WTC11 (cell line): Measurements from ENCODE around the gene HIPK3. TPM values are rescaled to one million over a fixed set of nuclear protein-coding genes. Genes with fewer than 3 reads are reported as not detected.
A peak's percentile ranks its signal among the peaks of the same experiment; 100 is the strongest.
"Not testable (repeated sequence)": the region's sequence is repeated elsewhere in the genome, so short reads cannot be mapped to it uniquely, and the experiment has no call there.

Source experiments
- ATAC-seq: fragments of 200-7000 bp; cut with Tn5 transposase; 2 replicates; pipeline ENCODE4 v1.10.0; 2021; ENCODE audit warnings: mild to moderate bottlenecking, moderate library complexity
- CTCF ChIA-PET: fragments of 300-600 bp; sonication (Branson Sonifier 250); formaldehyde crosslinking; loops from one replicate; lab custom pipeline; 2021; ENCODE audit warnings: antibody characterized with exemption; lab: Charles Lee
- POLR2A ChIA-PET: fragments of 350-600 bp; sonication (Branson Sonifier 250); formaldehyde crosslinking; loops from one replicate; lab custom pipeline; 2021; ENCODE audit warnings: antibody characterized with exemption; lab: Charles Lee
- DNase-seq: peaks from one replicate; pipeline ENCODE4 v3.0.0; 2021; ENCODE audit warnings: low spot score
- H3K27ac Mint-ChIP-seq: 2 replicates; pipeline ENCODE4 v1.8.0; 2021; ENCODE audit warnings: mixed read lengths
- H3K27me3 Mint-ChIP-seq: 2 replicates; pipeline ENCODE4 v1.8.0; 2021; ENCODE audit warnings: low read depth, mild to moderate bottlenecking, moderate library complexity, mixed read lengths
- H3K36me3 Mint-ChIP-seq: 2 replicates; pipeline ENCODE4 v1.8.0; 2021; ENCODE audit warnings: mixed read lengths
- H3K4me1 Mint-ChIP-seq: 2 replicates; pipeline ENCODE4 v1.8.0; 2022; ENCODE audit warnings: mixed read lengths
- H3K4me3 Mint-ChIP-seq: 2 replicates; pipeline ENCODE4 v1.8.0; 2021; ENCODE audit warnings: mild to moderate bottlenecking, moderate library complexity, mixed read lengths
- H3K9me3 Mint-ChIP-seq: 2 replicates; pipeline ENCODE4 v1.8.0; 2021; ENCODE audit warnings: mixed read lengths
- ATF1 ChIP-seq: sonication (generic); formaldehyde crosslinking; IDR thresholded peaks from 2 replicates; pipeline ENCODE4 v1.8.1; 2023; ENCODE audit warnings: mild to moderate bottlenecking, moderate library complexity, missing genetic modification reagents
- ATF6 ChIP-seq: sonication (generic); formaldehyde crosslinking; IDR thresholded peaks from 2 replicates; pipeline ENCODE4 v1.8.1; 2023; ENCODE audit warnings: mild to moderate bottlenecking, missing genetic modification reagents
- CBFB ChIP-seq: sonication (generic); formaldehyde crosslinking; IDR thresholded peaks from 2 replicates; pipeline ENCODE4 v1.8.1; 2022; ENCODE audit warnings: mild to moderate bottlenecking, low read depth, missing genetic modification reagents
- ESRRA ChIP-seq: sonication (generic); formaldehyde crosslinking; IDR thresholded peaks from 2 replicates; pipeline ENCODE4 v1.8.1; 2022; ENCODE audit warnings: mild to moderate bottlenecking, missing genetic modification reagents, borderline replicate concordance
- ETV6 ChIP-seq: sonication (generic); formaldehyde crosslinking; IDR thresholded peaks from 2 replicates; pipeline ENCODE4 v1.8.1; 2022; ENCODE audit warnings: mild to moderate bottlenecking, missing genetic modification reagents
- GTF2I ChIP-seq: fragments of 250-450 bp; sonication (Bioruptor Pico); conservative IDR thresholded peaks from 2 replicates; pipeline ENCODE4 v1.4.0; 2021; ENCODE audit warnings: mild to moderate bottlenecking
- HMGA2 ChIP-seq: fragments of 250-450 bp; sonication (Bioruptor Pico); IDR thresholded peaks from 2 replicates; pipeline ENCODE4 v1.4.0; 2021; ENCODE audit warnings: mild to moderate bottlenecking, moderate library complexity
- IRF1 ChIP-seq: sonication (generic); formaldehyde crosslinking; IDR thresholded peaks from 2 replicates; pipeline ENCODE4 v1.8.0; 2023; ENCODE audit warnings: missing genetic modification reagents
- KAT7 ChIP-seq: sonication (generic); formaldehyde crosslinking; IDR thresholded peaks from 2 replicates; pipeline ENCODE4 v1.8.1; 2023; ENCODE audit warnings: missing genetic modification reagents, mild to moderate bottlenecking, borderline replicate concordance
- MXD4 ChIP-seq: fragments of 250-450 bp; sonication (Bioruptor Pico); IDR thresholded peaks from 2 replicates; pipeline ENCODE4 v1.8.0; 2021; ENCODE audit warnings: mild to moderate bottlenecking, moderate library complexity, borderline replicate concordance
- NFYB ChIP-seq: sonication (generic); formaldehyde crosslinking; conservative IDR thresholded peaks from 2 replicates; pipeline ENCODE4 v1.8.0; 2022; ENCODE audit warnings: low read depth, missing genetic modification reagents
- ZBTB21 ChIP-seq: sonication (generic); formaldehyde crosslinking; IDR thresholded peaks from 2 replicates; pipeline ENCODE4 v1.8.1; 2023; ENCODE audit warnings: mild to moderate bottlenecking, missing genetic modification reagents, borderline replicate concordance
- ZNF671 ChIP-seq: fragments of 250-450 bp; sonication (Bioruptor Pico); IDR thresholded peaks from 2 replicates; pipeline ENCODE4 v1.8.0; 2021; ENCODE audit warnings: mild to moderate bottlenecking
- ZSCAN18 ChIP-seq: fragments of 250-450 bp; sonication (Bioruptor Pico); IDR thresholded peaks from 2 replicates; pipeline ENCODE4 v2.1.2; 2022; ENCODE audit warnings: mild to moderate bottlenecking, moderate library complexity
- total RNA-seq: library from RNA; stranded (reverse); gene quantifications from 3 replicates; pipeline ENCODE4 v1.2.3, GENCODE V29; 2021
- TF ChIP-seq, protein P1 (sequence below): sonication (generic); formaldehyde crosslinking; IDR thresholded peaks from 2 replicates; pipeline ENCODE4 v1.8.0; 2023; ENCODE audit warnings: missing genetic modification reagents, mild to moderate bottlenecking, borderline replicate concordance
- TF ChIP-seq, protein P2 (sequence below): fragments of 250-450 bp; sonication (Bioruptor Pico); conservative IDR thresholded peaks from 2 replicates; pipeline ENCODE4 v1.9.0; 2021; ENCODE audit warnings: mild to moderate bottlenecking

Gene HIPK3
- total RNA-seq, 1 experiment from 2014 or later: 24.1 TPM

DNA sequence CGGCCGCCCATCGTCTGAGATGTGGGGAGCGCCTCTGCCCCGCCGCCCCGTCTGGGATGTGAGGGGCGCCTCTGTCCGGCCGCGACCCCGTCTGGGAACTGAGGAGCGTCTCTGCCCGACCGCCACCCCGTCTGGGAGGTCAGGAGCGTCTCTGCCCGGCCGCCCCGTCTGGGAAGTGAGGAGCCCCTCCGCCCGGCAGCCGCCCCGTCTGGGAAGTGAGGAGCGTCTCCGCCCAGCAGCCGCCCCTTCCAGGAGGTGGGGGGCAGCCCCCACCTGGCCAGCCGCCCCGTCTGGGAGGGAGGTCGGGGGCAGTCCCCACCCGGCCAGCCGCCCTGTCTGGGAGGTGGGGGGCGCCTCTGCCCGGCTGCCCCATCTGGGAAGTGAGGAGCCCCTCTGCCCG is 13.5 kb upstream of the HIPK3 start:
- POLR2A ChIA-PET, CTCF ChIA-PET, ATAC-seq: not testable (repeated sequence)

GRCh38 chr11:33248416-33248971 is 8.7 kb upstream of the HIPK3 start:
- H3K27me3 Mint-ChIP-seq: no peaks in the 10 kb centered on the region
- 0 out of 2 replicates have a peak, but pooled peaks cover 6% of the 10 kb centered on the region for H3K4me1 Mint-ChIP-seq
- ChIA-PET CTCF (interaction anchor here (0.7 kb wide), 1 partner anchor 183 kb away, joined by 7 read pairs; no protein-coding TSS in a partner anchor), POLR2A (no interaction called here)
- H3K36me3 Mint-ChIP-seq: no peaks in the 10 kb centered on the region
- ATAC-seq: no peak
- H3K9me3 Mint-ChIP-seq: peaks cover 6% of the 10 kb centered on the region
- H3K4me3 Mint-ChIP-seq: no peak overlapping the region
- no peak overlapping the region for H3K27ac Mint-ChIP-seq
- TF ChIP-seq GTF2I: no peak
- TF ChIP-seq ESRRA: no peak
- TF ChIP-seq NFYB (CRISPR knock-in tag): no peak
- DNase-seq: no peak

More for the DNA sequence above, 13.5 kb upstream of the HIPK3 start:
- not testable (repeated sequence) for H3K27ac Mint-ChIP-seq, H3K4me3 Mint-ChIP-seq, H3K36me3 Mint-ChIP-seq, DNase-seq, H3K27me3 Mint-ChIP-seq, H3K4me1 Mint-ChIP-seq
- H3K9me3 Mint-ChIP-seq: peaks cover 21% of the 10 kb centered on the region

GRCh38 chr11:33256031-33256812 is 959 bp upstream of the HIPK3 start:
- peaks cover under 1% of the 10 kb centered on the region for H3K9me3 Mint-ChIP-seq
- DNase-seq (no peak), ATAC-seq (no peak)
- ChIA-PET CTCF (interaction anchor here (0.9 kb wide), 1 partner anchor 90 kb away, joined by 4 read pairs; no protein-coding TSS in a partner anchor), POLR2A (interaction anchor here (0.6 to 1.2 kb wide), 2 partner anchors 11 to 94 kb away, joined by 3 to 4 read pairs; no protein-coding TSS in a partner anchor)
- 0 out of 2 replicates have a peak, but pooled peaks cover under 1% of the 10 kb centered on the region for H3K36me3 Mint-ChIP-seq
- peak overlapping the region; percentile 94 for H3K27ac Mint-ChIP-seq
- TF ChIP-seq MXD4 (CRISPR knock-in tag): no peak
- TF ChIP-seq, protein P1, sequence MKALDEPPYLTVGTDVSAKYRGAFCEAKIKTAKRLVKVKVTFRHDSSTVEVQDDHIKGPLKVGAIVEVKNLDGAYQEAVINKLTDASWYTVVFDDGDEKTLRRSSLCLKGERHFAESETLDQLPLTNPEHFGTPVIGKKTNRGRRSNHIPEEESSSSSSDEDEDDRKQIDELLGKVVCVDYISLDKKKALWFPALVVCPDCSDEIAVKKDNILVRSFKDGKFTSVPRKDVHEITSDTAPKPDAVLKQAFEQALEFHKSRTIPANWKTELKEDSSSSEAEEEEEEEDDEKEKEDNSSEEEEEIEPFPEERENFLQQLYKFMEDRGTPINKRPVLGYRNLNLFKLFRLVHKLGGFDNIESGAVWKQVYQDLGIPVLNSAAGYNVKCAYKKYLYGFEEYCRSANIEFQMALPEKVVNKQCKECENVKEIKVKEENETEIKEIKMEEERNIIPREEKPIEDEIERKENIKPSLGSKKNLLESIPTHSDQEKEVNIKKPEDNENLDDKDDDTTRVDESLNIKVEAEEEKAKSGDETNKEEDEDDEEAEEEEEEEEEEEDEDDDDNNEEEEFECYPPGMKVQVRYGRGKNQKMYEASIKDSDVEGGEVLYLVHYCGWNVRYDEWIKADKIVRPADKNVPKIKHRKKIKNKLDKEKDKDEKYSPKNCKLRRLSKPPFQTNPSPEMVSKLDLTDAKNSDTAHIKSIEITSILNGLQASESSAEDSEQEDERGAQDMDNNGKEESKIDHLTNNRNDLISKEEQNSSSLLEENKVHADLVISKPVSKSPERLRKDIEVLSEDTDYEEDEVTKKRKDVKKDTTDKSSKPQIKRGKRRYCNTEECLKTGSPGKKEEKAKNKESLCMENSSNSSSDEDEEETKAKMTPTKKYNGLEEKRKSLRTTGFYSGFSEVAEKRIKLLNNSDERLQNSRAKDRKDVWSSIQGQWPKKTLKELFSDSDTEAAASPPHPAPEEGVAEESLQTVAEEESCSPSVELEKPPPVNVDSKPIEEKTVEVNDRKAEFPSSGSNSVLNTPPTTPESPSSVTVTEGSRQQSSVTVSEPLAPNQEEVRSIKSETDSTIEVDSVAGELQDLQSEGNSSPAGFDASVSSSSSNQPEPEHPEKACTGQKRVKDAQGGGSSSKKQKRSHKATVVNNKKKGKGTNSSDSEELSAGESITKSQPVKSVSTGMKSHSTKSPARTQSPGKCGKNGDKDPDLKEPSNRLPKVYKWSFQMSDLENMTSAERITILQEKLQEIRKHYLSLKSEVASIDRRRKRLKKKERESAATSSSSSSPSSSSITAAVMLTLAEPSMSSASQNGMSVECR (CRISPR knock-in tag): no peak
- TF ChIP-seq IRF1 (CRISPR knock-in tag): no peak
- TF ChIP-seq ZBTB21 (CRISPR knock-in tag): no peak
- TF ChIP-seq ZSCAN18 (CRISPR knock-in tag): no peak
- no peak for TF ChIP-seq ATF1 (CRISPR knock-in tag)
- no peak for TF ChIP-seq HMGA2 (CRISPR knock-in tag)
- TF ChIP-seq ATF6 (CRISPR knock-in tag): no peak
- no peak for TF ChIP-seq ETV6 (CRISPR knock-in tag)
- TF ChIP-seq ZNF671 (CRISPR knock-in tag): no peak
- TF ChIP-seq KAT7 (CRISPR knock-in tag): no peak
- TF ChIP-seq, protein P2, sequence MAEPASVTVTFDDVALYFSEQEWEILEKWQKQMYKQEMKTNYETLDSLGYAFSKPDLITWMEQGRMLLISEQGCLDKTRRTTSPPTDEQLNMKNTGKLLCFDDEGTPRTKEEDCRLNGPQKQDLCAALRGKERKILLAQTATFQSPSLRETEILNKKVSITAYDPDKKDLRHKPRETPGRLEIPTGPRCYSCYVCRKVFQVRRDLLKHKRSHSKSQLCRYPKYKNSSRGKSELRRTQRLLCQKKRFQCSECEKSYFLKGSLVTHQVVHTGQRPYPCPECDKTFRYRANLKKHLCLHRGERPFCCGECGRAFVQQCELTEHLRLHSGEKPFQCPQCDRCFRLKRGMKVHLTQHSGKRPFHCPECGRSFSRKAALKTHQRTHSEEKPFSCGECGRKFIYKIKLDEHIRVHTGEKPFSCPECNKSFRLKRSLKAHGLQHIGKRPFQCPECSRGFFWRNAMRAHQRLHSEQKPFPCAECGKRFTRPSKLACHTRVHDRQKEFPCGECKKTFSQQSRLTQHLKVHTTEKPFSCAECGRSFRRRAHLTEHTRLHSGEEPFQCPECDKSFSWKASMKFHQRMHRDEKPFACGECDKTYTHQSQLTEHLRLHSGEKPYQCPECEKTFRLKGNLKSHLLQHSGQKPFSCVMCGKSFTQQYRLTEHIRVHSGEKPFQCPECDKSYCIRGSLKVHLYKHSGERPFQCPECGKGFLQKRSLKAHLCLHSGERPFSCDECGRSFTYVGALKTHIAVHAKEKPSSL (CRISPR knock-in tag): no peak
- TF ChIP-seq CBFB (CRISPR knock-in tag): no peak
- H3K4me3 Mint-ChIP-seq: peak overlapping the region; percentile 89
- H3K27me3 Mint-ChIP-seq: no peaks in the 10 kb centered on the region; the same call in 1 of the 2 replicates
- H3K4me1 Mint-ChIP-seq: peaks cover 37% of the 10 kb centered on the region
